Gastroesophageal sphincter (tissue), 3 donors: ENCODE measurements around the gene SLC15A2.
"Not testable (repeated sequence)": the region's sequence is repeated elsewhere in the genome, so short reads cannot be mapped to it uniquely, and the experiment has no call there.

Source experiments
- CTCF ChIP-seq, 4 experiments: fragments of 200-600 bp in 2 of 4; fragments of 450-650 bp in 2 of 4; sonication (generic) in 1 of 4; IDR thresholded peaks; one replicate each; pipeline ENCODE4 v1.5.1; 2017 to 2019; ENCODE audit warnings: antibody characterized with exemption in 4 of 4, mild to moderate bottlenecking in 2 of 4, moderate library complexity in 2 of 4
- POLR2A ChIP-seq, 2 donors: fragments of 450-650 bp; IDR thresholded peaks; one replicate each; pipeline ENCODE4 v1.6.1; 2017; ENCODE audit warnings: antibody characterized with exemption in 2 of 2, mild to moderate bottlenecking in 2 of 2, moderate library complexity in 1 of 2

- not testable (repeated sequence) for TF ChIP-seq POLR2A, CTCF (IDR thresholded peaks at IDR 0.05)
Observed at GRCh38 chr3:121938141-121938855, 44.1 kb downstream of the SLC15A2 start.
